GM21526 (cell line): ENCODE measurements around the gene ANO1.

Experiments used
- ATAC-seq: cut with Tn5 transposase; IDR thresholded peaks from one replicate; pipeline ENCODE4 v1.9.1; 2021; ENCODE audit warnings: moderate library complexity; ENCODE audit not compliant: unreplicated experiment, low FRiP score

The ANO1 gene

GRCh38 chr11:70132641-70133040 lies 54.5 kb downstream of the ANO1 start:
- ATAC-seq, result no peak

GRCh38 chr11:70133771-70134335 lies 55.7 kb downstream of the ANO1 start:
- no peak for ATAC-seq

- no peak for ATAC-seq
Observed at GRCh38 chr11:70134490-70134889, 56.4 kb downstream of the ANO1 start.

DNA sequence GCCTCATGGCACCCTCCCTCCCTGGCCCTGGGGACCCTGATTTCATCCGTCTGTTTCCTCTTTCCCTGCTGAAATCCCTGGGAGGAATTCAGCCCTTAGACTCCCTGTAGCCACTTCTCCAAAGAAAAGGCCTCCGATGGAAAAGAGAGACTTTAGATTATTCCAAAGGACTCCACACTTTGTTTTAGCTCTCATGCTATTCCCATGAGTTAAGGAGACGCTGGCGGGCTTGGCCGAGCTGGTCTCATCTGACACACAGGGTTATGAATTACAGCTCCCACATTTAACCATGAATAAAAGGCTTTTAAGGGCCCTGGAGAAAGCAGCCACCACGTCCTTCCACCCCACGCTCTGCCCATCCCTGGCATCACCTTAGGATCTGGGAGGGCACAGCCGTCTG lies 57.0 kb downstream of the ANO1 start:
- ATAC-seq, result no peak

DNA sequence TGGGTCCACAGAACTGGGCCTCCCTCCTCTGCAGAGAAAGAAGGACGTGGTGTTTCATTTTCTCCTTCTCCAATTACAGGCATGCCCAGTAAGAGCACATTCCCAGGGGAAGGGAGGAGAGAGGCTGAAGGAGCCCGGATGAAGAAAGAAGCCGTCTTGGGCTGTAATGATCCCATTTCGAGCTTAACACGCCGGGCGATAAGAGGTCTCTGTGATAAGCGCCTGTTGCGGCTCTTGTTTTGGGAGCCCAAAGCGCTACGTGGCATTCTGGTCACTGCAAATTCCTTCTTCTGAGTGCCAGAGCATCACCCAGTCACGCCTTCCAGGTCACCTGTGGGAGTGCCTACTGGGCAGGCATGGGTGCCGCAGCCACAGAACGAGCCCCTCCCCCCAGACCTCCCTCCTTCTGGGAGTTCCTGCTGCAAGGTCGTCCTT lies 57.5 kb downstream of the ANO1 start:
- no peak for ATAC-seq

GRCh38 chr11:70137383-70137782 lies 59.3 kb downstream of the ANO1 start:
- no peak for ATAC-seq

DNA sequence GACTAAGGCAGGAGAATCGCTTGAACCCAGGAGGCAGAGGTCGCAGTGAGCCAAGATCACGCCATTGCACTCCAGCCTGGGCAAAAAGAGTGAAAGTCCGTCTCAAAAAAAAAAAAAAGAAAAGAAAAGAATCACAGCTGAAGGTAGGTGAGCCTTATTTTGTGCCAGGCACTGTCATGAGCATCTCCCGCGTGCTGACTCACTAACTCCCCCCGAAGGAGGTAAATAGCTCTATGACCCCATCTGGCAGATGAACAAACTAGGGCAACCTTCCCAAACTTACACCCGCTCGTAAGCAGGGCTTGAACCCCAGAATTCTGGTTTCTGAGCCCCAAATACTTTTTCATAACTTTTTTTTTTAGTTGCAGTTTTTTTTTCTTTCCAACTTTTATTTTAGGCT lies 60.3 kb downstream of the ANO1 start:
- no peak for ATAC-seq

DNA sequence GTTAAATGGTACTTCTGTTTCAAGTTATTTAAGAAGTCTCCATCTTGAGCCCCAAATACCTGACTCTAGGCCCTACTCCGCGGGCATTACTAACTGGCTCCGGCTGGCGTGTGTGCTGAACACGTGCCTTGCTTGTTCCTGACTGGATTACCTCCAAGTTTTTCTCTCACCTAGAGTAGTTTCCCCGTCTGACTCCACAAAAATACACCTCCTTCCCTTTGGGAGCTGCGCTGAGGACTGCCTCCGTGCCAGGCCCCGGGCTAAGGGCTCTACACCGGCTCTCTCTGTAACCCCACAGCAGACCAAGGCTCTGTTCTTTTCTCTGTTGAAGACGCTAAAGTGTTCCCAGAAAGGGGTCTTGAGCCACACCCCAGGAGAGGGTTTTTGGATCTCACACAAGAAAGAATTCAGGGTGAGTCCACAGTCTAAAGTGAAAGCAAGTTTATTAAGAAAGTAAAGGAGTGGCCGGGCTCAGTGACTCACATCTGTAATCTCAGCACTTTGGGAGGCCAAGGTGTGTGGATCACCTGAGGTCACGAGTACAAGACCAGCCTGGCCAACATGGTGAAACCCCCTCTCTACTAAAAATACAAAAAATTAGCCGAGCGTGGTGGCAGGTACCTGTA lies 61.8 kb downstream of the ANO1 start:
- no peak for ATAC-seq

DNA sequence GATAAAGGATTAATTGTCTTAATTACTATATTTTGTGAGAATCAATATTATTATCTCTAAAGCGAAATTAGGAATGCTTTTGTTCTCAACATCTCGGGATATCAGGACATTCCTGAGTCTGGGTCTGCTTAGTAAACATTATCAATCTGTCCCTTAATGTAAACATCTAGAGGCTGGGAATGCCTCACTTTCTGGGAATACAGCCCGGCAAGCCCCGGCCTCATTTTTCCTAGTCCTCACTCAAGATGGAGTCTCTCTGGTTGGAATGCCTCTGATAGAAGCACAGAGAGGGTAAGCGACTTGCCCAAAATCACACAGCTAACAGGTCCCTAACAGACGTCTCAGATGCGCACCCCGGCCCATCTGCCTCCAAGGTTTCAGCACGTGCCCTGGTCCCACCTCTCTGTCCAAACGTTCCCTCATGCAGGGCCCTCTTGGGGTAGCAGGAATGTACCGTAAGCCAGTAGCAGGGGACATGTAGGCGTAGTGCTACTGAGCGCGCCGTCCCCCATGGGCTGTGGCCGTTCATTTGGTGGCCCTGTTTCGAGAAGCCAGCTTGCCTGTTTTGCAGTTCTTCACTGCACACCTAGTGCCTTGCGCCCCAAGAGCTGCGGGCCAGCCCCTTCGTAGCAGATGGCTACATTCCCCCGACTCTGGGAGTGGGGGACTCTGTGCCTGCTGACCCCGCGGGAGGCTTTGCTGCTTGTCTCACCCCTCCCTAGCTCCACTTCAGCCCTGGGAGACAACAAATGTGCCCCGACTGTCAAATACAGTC lies 62.8 kb downstream of the ANO1 start:
- ATAC-seq, result no peak

- no peak for ATAC-seq
Observed at GRCh38 chr11:70141486-70142220, 63.5 kb downstream of the ANO1 start.

DNA sequence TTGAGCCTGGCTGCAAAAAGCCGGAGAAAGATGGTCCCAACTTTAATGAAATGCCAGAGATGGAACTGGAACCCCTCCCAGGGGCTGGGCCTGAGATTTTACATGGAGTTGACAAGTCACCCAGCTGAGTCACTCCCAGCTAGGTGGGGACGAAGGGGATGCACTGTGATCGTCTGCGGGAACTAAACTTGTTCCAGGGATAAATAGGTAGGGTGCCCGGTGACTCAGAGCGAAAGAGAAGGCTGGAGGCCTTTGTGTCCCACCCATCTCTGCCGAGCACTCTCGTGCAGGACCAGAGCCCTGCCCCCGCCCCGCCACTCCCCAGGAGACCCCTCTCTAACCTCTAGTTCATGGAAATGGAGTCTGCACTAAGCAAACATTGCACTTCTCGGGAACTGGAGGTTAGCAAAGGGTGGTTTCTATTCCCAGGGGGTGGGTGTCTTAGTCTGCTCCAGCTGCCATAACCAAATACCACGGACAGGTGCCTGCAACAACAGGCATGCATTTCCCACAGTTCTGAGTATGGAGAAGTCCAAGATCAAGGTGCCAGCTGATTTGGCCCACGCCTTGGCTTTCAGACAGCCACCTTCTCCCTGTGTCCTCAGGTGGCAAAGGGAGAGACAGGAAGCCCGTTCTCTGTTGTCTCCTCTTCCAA lies 64.2 kb downstream of the ANO1 start:
- ATAC-seq, result no peak

GRCh38 chr11:70144262-70144661 lies 66.1 kb downstream of the ANO1 start:
- no peak for ATAC-seq

DNA sequence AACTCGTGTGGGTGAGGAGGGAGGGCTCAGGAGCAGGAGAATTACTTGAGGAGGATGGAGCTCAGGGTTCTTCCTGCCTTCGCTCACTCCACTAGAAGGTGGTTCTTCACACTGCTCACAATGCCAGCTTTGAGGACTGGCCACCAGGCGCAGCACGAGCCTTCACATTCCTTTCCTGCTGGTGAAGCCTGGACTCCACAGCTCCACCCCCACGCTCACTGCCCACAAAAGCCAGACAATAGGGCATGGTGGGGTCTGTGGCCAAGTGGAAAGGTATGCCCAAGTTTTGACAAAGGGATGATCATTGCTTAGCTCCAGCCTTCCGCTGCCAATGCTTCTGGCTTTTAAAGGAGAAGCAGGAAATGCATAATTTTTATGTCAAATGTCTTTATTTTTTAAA lies 67.0 kb downstream of the ANO1 start:
- ATAC-seq, result no peak

- ATAC-seq, result no peak
Observed at GRCh38 chr11:70145841-70146240, 67.7 kb downstream of the ANO1 start.

GRCh38 chr11:70146299-70146698 lies 68.2 kb downstream of the ANO1 start:
- ATAC-seq, result no peak

- ATAC-seq, result no peak
Observed at GRCh38 chr11:70146895-70147520, 68.9 kb downstream of the ANO1 start.

DNA sequence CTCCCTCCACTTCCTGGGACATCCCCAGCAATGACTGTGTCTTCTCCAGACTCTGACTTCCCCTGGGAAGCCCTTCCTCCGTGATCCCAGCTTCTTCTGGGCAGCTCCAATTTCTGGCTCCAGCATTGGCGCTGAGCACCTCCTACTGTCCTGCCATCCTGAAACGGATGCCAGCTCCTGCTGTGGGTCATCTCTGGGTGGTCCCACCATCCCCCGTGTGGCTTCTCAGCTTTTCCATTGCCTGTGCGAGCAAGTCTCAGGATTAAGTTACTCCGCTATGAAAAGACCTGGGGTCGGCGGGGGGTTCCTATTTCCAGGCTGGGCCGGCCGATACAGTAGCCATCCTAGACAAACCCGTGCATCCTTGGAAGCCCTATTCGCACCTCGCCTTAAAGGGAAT lies 69.6 kb downstream of the ANO1 start:
- ATAC-seq, result no peak

GRCh38 chr11:70151671-70152070 lies 73.6 kb downstream of the ANO1 start:
- no peak for ATAC-seq

GRCh38 chr11:70153133-70153727 lies 75.1 kb downstream of the ANO1 start:
- no peak for ATAC-seq

DNA sequence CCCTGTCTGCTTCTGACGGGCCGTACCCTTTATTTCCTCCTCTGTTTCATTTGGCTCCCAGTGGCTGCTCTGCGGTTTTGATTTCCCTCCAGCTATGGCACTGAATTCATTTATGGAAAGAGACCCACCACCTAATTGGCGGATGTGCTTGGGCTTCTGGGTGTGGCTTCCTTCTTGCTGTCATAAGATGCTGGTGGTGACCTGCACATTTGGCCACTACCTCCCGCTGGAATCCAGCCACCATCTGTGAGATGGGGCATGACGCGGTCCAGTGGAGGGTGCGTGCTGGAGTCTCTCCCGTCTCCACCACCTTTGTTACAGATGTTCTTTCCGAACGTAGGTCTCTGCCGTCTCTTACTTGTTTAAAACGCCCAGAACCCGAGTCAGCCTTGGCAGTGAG lies 77.3 kb downstream of the ANO1 start:
- ATAC-seq, result no peak
